ENCODE results near the gene SEC63.
"Not testable (repeated sequence)": the region's sequence is repeated elsewhere in the genome, so short reads cannot be mapped to it uniquely, and the experiment has no call there.

Gene SEC63

DNA sequence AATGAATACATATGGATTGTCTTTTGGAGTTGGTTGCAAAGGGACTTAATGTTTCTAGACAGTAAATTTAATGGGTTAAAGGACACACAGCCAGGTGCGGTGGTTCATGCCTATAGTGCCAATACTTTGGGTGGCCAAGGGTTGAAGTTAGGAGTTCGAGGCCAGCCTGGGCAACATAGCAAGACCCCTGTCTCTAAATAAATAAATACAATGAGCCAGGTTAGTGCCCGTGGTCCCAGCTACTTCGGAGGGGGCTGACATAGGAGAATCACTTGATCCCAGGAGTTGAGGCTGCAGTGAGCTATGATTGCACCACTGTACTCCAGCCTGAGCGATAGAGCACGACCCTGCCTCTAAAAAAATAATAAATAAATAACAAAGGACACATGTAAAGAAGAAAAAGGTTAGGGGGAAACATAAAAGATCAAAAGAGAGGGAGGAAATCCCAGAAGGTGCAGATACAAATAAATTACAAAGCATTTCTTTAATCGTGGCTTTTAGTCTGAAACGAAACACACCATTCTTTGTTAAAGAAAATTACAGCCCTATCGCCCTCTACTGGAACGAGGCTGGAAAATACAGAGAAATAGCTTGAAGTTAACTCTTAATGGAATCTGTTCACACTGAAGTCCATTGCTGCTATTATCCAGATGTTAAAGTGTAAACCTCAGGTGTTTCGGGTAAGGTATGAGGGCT lies 91.3 kb downstream of the SEC63 start:
- DNase-seq: peak; percentile 38 to 53
- TF ChIP-seq POLR2A (IDR thresholded peaks at IDR 0.05; ENCODE audit: low read length) (no peak), GATA1 (IDR thresholded peaks at IDR 0.05; ENCODE audit: low read depth, low read length) (no peak)

DNA sequence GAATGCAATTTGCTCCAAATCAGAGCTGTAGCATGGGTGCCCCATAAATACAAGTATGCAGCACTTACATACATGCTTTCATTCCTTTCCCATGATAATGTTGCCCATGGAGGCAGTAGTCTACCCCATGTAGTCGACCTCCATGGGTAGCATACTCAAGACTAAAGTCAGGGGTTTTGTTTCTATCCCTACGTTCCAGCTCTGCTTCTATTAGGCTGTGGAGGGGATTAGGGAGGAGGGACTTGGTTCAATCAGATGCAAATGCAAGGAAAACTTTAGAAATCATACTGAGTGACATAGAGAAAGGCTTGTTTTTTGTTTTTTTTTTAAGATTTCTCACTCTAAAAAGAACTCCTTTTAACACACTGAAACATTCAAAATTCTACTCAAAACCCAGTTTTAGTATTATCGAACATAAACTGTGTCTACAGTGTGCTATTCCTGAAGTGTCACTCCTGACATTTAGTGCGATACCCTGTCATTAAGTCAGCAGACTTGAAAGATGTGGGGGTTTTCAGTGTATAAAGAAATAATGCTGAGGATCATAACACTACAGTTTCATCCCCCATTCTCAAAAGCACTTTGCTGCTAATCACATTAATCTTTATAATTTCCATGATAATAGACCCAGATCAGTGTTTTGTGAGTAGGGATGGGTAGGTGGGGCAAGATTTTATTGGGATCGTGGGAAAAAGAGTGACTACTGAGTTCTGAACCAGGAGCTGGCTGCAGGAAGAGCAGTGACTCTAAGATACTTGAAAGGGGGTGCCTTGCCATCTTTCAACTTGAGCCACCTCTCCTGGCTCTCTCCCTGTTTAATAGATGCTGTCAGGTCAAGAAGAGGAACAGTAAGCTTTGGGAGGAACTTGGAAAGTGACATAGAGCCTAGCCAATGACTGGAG lies 93.5 kb downstream of the SEC63 start:
- no peak for TF ChIP-seq POLR2A (IDR thresholded peaks at IDR 0.05; ENCODE audit: low read length)
- no peak for TF ChIP-seq GATA1 (IDR thresholded peaks at IDR 0.05; ENCODE audit: low read depth, low read length)
- no peak for DNase-seq

DNA sequence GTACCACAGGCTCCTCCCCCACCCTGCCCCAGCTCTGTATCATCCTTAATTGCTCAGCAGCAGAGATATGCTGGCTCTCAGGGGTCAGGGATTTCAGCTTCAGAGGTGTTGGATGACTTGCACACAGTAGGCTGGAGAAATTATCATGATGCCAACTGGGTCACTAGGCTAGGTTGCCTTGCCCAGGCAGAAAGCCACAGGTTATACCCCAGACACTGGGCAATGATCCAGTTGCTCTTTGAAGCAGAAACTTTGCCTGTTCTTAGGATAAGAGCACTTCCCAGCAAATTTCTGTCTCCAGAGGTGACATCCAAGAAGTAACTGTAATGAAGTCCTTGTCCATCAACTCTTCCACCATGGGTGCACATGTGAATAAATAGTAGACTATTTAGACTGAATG lies 95.6 kb downstream of the SEC63 start:
- TF ChIP-seq GATA1 (IDR thresholded peaks at IDR 0.05; ENCODE audit: low read depth, low read length) (no peak), POLR2A (IDR thresholded peaks at IDR 0.05; ENCODE audit: low read length) (no peak)
- DNase-seq: no peak

DNA sequence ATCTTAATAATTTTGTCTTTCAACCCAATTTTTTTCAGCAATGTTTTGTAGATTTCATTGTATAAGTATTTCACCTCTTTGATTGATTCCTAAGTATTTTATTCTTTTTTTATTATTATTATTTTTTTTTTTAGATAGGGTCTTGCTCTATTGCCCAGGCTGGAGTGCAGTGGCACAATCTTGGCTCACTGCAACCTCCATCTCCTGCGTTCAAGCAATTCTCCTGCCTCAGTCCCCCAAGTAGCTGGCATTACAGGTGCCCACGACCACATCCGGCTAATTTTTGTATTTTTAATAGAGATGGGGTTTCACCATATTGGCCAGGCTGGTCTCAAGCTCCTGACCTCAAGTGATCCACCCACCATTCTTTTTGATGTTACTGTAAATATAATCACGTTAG lies 97.0 kb downstream of the SEC63 start:
- DNase-seq: not testable (repeated sequence)

DNA sequence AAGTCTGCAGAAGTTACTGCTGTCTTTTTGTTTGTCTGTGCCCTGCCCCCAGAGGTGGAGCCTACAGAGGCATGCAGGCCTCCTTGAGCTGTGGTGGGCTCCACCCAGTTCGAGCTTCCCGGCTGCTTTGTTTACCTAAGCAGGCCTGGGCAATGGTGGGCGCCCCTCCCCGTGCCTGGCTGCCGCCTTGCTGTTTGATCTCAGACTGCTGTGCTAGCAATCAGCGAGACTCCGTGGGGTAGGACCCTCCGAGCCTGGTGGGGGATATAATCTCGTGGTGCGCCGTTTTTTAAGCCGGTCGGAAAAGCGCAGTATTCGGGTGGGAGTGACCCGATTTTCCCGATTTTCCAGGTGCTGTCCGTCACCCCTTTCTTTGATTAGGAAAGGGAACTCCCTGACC lies 97.9 kb downstream of the SEC63 start:
- DNase-seq: not testable (repeated sequence)

DNA sequence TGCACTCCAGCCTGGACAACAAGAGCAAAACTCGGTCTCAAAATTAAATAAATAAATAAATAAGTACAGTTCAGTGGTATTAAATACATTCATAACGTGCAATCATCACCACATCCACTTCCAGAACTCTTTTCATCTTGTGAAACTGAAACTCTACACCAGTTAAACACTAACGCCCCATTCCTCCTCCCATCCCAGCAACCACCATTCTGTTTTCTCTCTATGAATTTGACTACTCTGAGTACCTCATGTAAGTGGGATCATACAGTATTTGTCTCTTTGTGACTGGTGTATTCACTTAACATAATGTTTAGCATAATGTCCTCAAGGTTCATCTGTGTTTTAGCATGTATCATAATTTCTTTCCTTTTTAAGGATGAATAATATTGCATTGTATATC lies 104.8 kb downstream of the SEC63 start:
- TF ChIP-seq GATA1 (IDR thresholded peaks at IDR 0.05; ENCODE audit: low read depth, low read length) (no peak), POLR2A (IDR thresholded peaks at IDR 0.05; ENCODE audit: low read length) (no peak)
- DNase-seq: no peak

DNA sequence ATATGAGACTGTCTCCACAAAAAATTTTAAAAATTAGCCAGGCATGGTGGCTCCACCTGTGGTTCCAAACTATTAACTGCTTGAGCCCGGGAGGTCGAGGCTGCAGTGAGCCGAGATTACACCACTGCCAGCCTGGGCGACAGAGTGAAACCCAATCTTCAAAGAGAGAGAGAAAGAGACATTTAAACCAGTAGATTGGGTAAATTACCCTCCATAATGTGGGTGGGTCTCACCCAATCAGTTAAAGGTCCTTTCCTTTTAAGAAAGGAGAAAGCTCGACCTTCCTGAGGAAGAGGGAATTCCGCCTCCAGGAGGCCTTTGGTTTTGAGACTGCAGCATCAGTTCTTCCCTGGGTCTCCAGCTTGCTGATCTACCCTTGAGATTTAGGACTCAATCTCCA lies 108.7 kb downstream of the SEC63 start:
- DNase-seq: no peak
- no peak for TF ChIP-seq GATA1 (IDR thresholded peaks at IDR 0.05; ENCODE audit: low read depth, low read length)
- no peak for TF ChIP-seq POLR2A (IDR thresholded peaks at IDR 0.05; ENCODE audit: low read length)

DNA sequence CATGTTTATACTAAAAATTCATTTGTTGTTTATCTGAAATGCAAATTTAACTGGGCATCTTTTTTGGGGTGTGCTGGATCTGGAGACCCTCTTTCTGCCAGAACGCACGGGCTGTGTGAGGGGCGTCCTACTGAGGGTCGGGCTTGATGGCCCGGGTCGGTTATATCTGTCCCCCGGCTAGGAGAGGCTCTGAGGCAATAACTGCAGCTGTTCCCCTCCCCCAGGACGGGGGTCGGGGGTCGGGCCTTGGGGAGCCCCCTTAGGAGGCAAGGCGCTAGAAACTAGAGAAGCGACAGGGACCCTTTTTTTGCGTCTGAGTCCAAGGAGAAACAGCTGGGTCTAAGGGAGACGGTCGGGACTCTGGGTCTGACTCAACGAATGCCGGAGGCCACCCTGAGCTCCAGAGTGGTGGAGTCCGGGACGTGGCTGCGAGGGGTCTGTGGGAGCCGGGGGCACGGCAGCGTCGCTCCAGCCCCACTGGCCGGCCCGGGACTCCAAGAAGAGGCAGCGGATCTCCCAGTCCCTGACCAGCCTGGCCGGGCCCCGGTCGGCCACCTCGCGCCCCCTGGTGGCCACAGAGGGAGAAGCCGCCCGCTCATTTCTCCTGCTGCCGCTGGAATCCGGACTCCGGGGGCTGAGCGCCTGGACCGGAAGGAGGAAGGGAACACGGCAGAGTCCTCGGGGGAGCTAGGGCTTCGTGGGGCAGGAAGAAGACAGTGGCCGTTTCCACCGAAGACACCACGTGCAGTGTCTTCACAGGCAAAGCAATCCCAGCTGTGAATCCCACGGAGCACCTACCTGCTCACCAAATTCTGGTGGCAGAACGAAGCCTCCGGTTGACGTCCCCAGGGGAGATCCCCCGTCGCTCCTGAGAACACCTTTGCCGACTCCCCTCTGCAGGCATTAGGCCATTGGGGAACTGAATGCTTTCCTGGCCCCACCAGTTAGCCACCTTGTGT lies 109.9 kb downstream of the SEC63 start:
- peak; percentile 68 to 80 for DNase-seq
- TF ChIP-seq GATA1 (IDR thresholded peaks at IDR 0.05; ENCODE audit: low read depth, low read length): no peak

DNA sequence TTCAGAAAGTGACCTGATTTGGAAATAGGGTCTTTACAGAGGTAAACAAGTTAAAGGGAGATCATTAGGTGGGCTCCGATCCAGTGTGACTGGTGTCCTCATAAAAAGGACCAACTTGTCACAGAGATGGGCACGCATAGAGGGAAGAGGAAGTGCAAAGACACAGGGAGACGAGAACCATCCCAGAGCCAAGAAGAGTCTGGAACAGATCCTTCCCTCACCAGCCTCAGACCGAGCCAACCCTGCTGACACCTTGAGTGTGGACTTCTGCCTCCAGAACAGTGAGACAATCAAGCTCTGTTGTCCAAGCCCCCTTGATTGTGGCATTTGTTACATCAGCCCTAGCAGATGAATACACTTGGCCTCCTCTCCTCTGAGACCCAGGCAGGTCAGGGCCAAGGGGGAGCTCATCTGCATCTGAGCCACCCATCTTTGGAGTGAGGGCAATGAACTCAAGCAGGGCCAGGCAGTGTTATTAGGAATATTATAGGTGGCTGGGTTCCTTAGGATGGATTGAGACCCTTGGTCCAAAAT lies 111.7 kb downstream of the SEC63 start:
- DNase-seq: no peak

DNA sequence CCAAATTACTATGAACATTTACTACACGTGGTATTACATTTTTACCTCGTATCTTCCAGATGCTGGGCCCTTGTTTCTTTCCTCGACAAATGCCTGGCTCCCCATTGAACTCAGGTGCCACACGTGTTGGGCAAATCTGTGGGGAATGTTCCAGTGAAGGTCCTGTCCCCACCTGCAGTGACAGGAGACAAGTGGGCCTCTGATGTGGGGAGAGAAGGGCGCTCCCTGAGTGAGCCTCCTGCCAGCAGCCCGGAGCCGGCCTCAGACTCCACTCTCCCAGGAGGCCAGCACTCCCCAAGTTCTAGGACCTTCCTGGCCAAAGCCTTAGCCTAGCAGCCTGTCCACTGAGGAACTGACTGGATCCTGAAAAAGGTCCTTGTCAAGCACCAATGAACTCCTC lies 112.2 kb downstream of the SEC63 start:
- TF ChIP-seq GATA1 (IDR thresholded peaks at IDR 0.05; ENCODE audit: low read depth, low read length) (no peak), POLR2A (IDR thresholded peaks at IDR 0.05; ENCODE audit: low read length) (no peak)
- DNase-seq: no peak

More for the DNA sequence above, 111.7 kb downstream of the SEC63 start:
- TF ChIP-seq POLR2A (IDR thresholded peaks at IDR 0.05; ENCODE audit: low read length) (no peak), GATA1 (IDR thresholded peaks at IDR 0.05; ENCODE audit: low read depth, low read length) (no peak)

DNA sequence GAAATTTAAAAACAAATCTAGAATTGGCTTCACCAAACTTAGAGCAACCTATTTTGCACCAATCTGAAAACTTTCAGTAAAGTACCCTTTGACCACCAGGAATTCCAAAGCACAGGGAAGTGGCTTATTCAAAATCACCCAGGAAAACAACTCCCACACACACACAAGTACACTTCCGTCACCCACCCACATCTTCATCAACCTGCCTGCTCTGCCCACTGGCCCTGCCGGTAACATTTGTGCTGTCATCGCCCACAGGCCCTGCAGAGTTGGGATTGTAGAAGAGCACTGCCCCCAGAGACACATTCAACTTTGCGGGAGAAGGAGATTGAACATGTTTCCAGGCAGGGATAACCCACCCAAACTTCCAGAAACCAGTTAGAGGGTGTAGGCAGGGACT lies 114.6 kb downstream of the SEC63 start:
- no peak for DNase-seq
- TF ChIP-seq POLR2A (IDR thresholded peaks at IDR 0.05; ENCODE audit: low read length) (no peak), GATA1 (IDR thresholded peaks at IDR 0.05; ENCODE audit: low read depth, low read length) (no peak)

DNA sequence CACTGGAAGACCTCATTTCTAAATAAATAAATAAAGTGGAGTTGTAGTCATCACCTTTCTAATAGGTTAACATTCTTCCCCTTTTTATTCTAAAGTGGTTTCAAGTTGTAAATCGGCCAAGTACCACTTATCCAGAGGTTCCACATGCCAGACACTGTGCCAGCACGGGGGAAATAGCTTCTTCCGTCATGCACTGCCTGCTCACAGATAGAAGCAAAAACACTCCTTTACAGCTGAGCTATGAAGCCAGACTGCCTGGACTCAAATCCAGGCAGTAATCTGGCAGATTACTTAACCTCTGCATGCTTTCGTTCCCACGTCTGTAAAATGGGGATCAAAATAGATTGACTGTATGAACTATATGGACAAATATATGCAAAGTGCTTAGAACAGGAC lies 116.7 kb downstream of the SEC63 start:
- TF ChIP-seq POLR2A (IDR thresholded peaks at IDR 0.05; ENCODE audit: low read length) (no peak), GATA1 (IDR thresholded peaks at IDR 0.05; ENCODE audit: low read depth, low read length) (no peak)

DNA sequence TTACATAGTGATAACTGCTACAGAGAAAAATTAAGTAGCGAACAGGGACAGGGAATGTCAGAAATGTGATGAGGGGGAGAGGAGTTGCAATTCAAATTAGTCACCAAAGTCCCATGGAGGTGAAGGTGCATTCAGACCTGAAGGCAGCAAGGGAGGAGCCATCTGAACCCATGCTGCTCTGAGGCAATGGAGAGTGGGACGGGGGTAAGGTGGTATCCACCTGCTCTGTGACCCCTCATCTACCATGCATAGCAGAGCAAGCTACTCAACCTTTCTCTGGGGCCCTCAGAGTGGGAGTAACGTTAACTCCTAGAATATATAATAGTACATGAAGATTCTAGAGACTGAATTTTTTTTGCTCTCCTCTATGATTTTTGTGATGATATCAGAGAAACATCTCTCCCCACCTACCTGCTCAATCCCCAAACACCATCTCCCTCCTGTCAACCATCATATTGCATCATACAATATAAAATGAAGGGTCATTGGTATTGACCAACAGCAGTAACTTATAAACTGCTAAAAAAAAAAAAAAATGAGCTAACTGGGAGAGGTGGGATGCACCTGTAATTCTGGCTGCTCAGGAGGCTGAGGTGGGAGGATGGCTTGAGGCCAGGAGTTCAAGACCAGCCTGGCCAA lies 117.3 kb downstream of the SEC63 start:
- DNase-seq: no peak
- no peak for TF ChIP-seq GATA1 (IDR thresholded peaks at IDR 0.05; ENCODE audit: low read depth, low read length)
- TF ChIP-seq POLR2A (IDR thresholded peaks at IDR 0.05; ENCODE audit: low read length): no peak

More for the DNA sequence above, 116.7 kb downstream of the SEC63 start:
- no peak for DNase-seq

Data from erythroblast (primary cell).